ENCODE results near the gene NID1. TPM values are rescaled to one million over a fixed set of nuclear protein-coding genes. Genes with fewer than 3 reads are reported as not detected.

NID1 gene
- total and polyA plus RNA-seq, 12 donors: 26.0 to 216 (median 82.5) TPM

DNA sequence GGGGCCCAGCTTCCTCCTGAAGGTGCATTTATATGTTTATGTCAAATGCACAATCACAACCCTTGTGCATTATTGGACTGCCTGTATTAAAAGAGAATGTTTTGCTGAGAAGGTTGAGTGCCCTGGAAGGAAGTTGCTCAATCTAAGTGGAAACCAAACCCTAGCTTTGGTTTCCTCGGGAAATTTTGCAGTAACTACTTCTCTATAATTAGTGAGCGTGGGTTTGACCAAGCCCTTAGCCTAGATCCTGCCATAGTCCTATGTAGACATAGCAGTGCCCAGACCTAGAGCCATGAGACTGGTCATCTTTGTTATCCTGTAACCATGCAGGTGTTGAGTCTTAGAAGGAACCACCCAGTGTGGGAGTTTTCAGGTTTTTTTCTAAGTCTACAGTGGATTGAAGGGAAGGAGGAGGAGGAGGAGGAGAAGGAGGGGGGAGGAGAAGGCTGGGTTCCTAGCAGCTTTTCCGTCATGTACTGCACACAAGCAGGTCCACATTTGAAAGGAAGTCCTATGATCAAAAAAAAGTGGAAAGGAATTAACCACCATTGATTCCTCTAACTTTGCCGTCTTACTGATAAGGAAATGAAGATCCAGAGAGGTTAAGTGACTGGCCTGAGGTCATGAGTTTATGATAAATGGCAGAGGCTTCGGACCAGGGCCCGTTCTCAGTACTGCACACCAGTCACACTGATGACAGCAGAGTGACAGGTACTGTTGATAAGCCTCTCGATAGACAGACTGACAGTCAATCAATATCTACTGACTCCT, 126.0 kb downstream of the NID1 start:
- H3K27ac ChIP-seq: peak overlapping the region in 1 of 5 donors; percentile 28
- no peak for DNase-seq

GRCh38 chr1:235937123-235937522, 127.8 kb downstream of the NID1 start:
- no peaks in the 10 kb centered on the region for H3K9me3 ChIP-seq (replicated peaks in 1 of 3)
- no peak for DNase-seq
- WGBS, 4 donors: 65 to 71% (median 65%) methylated on average over 5 of the region's 5 CpGs
- H3K4me3 ChIP-seq: no peak overlapping the region
- H3K4me1 ChIP-seq (replicated peaks in 1 of 2): peaks cover 0 to 14% of the 10 kb centered on the region in 2 donors
- H3K27ac ChIP-seq: no peak overlapping the region
- H3K36me3 ChIP-seq (replicated peaks in 1 of 2): no peaks in the 10 kb centered on the region
- H3K27me3 ChIP-seq: no peaks in the 10 kb centered on the region
- TF ChIP-seq, protein P1, sequence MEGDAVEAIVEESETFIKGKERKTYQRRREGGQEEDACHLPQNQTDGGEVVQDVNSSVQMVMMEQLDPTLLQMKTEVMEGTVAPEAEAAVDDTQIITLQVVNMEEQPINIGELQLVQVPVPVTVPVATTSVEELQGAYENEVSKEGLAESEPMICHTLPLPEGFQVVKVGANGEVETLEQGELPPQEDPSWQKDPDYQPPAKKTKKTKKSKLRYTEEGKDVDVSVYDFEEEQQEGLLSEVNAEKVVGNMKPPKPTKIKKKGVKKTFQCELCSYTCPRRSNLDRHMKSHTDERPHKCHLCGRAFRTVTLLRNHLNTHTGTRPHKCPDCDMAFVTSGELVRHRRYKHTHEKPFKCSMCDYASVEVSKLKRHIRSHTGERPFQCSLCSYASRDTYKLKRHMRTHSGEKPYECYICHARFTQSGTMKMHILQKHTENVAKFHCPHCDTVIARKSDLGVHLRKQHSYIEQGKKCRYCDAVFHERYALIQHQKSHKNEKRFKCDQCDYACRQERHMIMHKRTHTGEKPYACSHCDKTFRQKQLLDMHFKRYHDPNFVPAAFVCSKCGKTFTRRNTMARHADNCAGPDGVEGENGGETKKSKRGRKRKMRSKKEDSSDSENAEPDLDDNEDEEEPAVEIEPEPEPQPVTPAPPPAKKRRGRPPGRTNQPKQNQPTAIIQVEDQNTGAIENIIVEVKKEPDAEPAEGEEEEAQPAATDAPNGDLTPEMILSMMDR (IDR thresholded peaks at IDR 0.05): no peak
- TF ChIP-seq POLR2A (IDR thresholded peaks at IDR 0.05): no peak
- intact Hi-C loops (cut with DNase I): no loop called here

More for the DNA sequence above, 126.0 kb downstream of the NID1 start:
- intact Hi-C loops (cut with DNase I): no loop called here
- TF ChIP-seq, protein P1 (IDR thresholded peaks at IDR 0.05): no peak
- no peak for TF ChIP-seq POLR2A (IDR thresholded peaks at IDR 0.05)
- H3K4me1 ChIP-seq (replicated peaks in 1 of 2): peaks cover 0 to 14% of the 10 kb centered on the region in 2 donors
- H3K9me3 ChIP-seq (replicated peaks in 1 of 3): no peaks in the 10 kb centered on the region
- no peaks in the 10 kb centered on the region for H3K36me3 ChIP-seq (replicated peaks in 1 of 2)
- no peaks in the 10 kb centered on the region for H3K27me3 ChIP-seq
- no peak overlapping the region for H3K4me3 ChIP-seq
- 41 to 60% (median 54%) methylated on average over 7 of the region's 7 CpGs for WGBS, 4 donors

GRCh38 chr1:235935235-235936225, 129.4 kb downstream of the NID1 start:
- Histone ChIP-seq H3K27ac (no peak overlapping the region), H3K4me1 (replicated peaks in 1 of 2) (peaks cover 0 to 14% of the 10 kb centered on the region in 2 donors), H3K36me3 (replicated peaks in 1 of 2) (no peaks in the 10 kb centered on the region), H3K4me3 (no peak overlapping the region), H3K27me3 (no peaks in the 10 kb centered on the region), H3K9me3 (replicated peaks in 1 of 3) (no peaks in the 10 kb centered on the region)
- peak in 3 of 7 donors; percentile 25 to 33 (median 32) for DNase-seq
- 67 to 74% (median 72%) methylated on average over 23 of the region's 23 CpGs for WGBS, 4 donors
- no peak for TF ChIP-seq POLR2A (IDR thresholded peaks at IDR 0.05)
- TF ChIP-seq, protein P1 (IDR thresholded peaks at IDR 0.05): no peak
- intact Hi-C loops (cut with DNase I): no loop called here

DNA sequence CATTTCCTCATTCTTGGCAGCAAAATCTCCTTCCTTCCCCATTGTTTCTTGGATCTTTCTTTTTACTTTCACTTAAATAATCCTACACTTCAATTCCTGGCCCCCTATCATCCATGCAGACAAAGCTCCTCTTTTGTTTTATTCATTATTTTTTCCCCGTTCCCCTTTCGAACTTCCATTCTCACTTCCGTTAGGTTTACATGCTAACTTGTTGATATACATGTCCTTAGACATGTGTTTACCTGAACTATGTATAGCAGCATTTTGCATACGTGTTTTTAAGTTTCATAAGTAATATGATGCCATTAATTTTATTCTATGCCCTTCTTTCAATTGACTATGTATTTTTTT, 131.1 kb downstream of the NID1 start:
- intact Hi-C loops (cut with DNase I): no loop called here
- no peak for TF ChIP-seq POLR2A (IDR thresholded peaks at IDR 0.05)
- TF ChIP-seq, protein P1 (IDR thresholded peaks at IDR 0.05): no peak
- Histone ChIP-seq H3K36me3 (replicated peaks in 1 of 2) (no peaks in the 10 kb centered on the region), H3K9me3 (replicated peaks in 1 of 3) (no peaks in the 10 kb centered on the region), H3K4me3 (no peak overlapping the region), H3K4me1 (replicated peaks in 1 of 2) (peaks cover 0 to 7% of the 10 kb centered on the region in 2 donors), H3K27ac (no peak overlapping the region), H3K27me3 (no peaks in the 10 kb centered on the region)
- WGBS, 4 donors: 67 to 74% (median 72%) methylated on average over 4 of the region's 4 CpGs
- DNase-seq: no peak
